Panc1 (cell line): ENCODE measurements around the gene FAM81A.

Source experiments
- CTCF ChIP-seq: fragments of 450-650 bp; IDR thresholded peaks from 2 replicates; pipeline ENCODE4 v1.5.1; 2017; ENCODE audit warnings: mild to moderate bottlenecking
- POLR2AphosphoS5 ChIP-seq: IDR thresholded peaks from 2 replicates; pipeline ENCODE4 v1.6.1; 2012; ENCODE audit warnings: mild to moderate bottlenecking, low read depth, low read length, moderate library complexity
- REST ChIP-seq, 2 experiments: IDR thresholded peaks; 2 replicates each; pipeline ENCODE4 v1.6.1; 2011 to 2012; ENCODE audit warnings: low read depth in 2 of 2, control low read depth in 1 of 2, low read length in 1 of 2, mild to moderate bottlenecking in 1 of 2, moderate library complexity in 1 of 2; ENCODE audit not compliant: insufficient read depth in 1 of 2
- SIN3A ChIP-seq: IDR thresholded peaks from 2 replicates; pipeline ENCODE4 v1.6.1; 2012; ENCODE audit warnings: low read depth, mild to moderate bottlenecking, low read length, moderate library complexity, borderline replicate concordance; ENCODE audit not compliant: insufficient read depth

DNA sequence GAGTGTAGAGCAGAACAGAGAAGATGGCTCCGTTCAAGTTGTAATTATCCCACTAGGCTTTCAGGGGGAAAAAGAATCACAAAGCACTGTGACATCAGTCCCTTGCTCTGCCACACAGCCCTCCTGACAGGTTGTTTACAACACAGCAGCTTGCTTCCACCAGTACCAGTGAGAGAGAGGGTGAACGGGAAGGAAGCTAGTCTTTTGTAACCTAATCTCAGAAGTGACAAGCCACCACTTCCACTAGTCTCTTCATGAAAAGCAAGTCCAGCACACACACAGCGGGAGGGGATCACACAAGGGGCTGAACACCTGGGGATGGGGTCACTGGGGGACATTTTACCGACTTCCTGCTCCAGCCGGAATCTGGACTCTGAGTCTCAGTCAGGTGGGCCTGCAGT is 86.3 kb downstream of the FAM81A start:
- no peak for TF ChIP-seq CTCF
- TF ChIP-seq SIN3A = no peak
- TF ChIP-seq REST (IDR thresholded peaks at IDR 0.05; ENCODE audit: insufficient read depth in 1 of 2, low read depth in 2 of 2, low read length in 1 of 2) = no peak
- TF ChIP-seq POLR2AphosphoS5 = no peak
